ENCODE data around the gene USP5.
A peak's percentile ranks its signal among the peaks of the same experiment; 100 is the strongest.
"Not testable (repeated sequence)": the region's sequence is repeated elsewhere in the genome, so short reads cannot be mapped to it uniquely, and the experiment has no call there.

USP5 gene

DNA sequence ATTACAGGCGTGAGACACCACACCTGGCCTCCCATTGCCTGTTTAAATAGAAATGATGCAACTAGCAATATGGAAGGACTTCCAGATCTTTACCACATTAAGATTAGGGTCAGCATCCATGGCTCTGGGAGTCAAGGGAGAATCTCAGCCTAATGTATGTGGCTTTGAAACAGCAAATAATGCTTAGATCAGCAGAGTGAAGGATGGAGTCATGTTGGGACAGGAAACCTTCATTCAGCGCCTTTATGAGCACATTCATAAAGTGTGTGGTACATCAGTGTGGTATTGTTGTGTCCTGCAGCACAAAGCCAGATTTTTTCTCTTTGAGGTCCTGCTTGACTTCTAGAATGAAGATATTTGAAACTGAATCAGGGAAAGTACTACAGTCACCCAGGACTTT, 36.4 kb downstream of the USP5 start:
- DNase-seq (ENCODE audit: low read depth), result no peak

GRCh38 chr12:6888794-6889193, 36.8 kb downstream of the USP5 start:
- DNase-seq (ENCODE audit: low read depth), result not testable (repeated sequence)

- DNase-seq (ENCODE audit: low read depth), result not testable (repeated sequence)
These were observed 38.0 kb downstream of the USP5 start for GRCh38 chr12:6889775-6890573.

DNA sequence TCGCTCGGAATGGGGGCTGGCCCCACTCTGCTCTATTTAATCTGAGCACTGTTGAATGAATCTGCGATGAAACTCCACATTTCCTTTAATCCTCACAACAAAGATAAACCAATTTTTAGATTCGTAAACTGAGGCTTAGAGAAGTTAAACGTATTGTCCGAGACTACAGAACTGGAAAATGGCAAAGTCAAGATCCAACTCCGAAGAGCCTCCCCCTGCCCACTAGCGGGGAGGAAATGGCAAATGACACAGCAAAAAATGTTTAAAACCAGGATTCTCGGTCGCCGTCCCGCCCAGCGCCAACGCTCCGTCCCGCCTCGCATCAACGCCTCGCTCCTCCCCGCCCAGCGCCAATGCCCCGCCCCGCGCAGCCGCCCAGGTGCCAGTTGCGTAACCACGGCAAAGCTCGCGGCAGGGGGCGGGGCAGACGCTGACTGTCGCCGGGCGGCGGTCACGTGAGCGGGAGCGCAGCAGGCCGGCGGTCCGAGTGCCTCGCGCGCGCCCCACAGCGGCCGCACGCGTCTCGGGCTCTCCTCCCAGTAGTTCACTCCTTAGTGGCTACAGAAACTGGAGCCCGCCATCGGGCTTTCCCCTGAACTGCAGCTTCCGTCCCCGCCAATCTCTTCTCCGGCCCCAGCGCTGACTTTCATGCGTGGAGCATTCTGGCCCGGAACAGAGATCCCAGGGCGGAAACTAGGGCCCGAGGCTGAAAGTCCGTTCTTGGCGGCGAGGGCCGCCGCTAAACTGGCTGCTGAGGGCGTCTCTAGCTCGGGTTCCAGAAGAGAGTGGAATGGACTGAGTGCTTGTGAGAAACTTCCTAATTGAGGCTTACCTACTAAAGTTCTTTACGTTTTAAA, 39.1 kb downstream of the USP5 start:
- peak; percentile 97 for DNase-seq (ENCODE audit: low read depth)

GRCh38 chr12:6891646-6892001, 39.7 kb downstream of the USP5 start:
- peak; percentile 15 for DNase-seq (ENCODE audit: low read depth)

DNA sequence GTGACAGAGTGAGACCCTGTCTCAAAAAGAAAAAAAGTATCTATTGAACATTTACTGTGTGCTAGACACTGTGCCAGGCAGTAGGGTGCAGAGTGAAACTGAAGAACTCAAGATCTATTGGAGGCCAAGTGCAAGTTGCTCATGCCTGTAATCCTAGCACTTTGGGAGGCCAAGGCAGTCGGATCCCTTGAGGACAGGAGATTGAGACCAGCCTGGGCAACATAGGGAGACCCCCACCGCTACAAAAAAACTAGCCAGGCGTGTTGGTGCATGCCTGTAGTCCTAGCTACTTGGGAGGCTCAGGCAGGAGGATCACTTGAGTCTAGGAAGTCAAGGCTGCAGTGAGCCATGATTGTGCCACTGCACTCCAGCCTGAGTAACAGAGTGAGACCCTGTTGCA, 40.7 kb downstream of the USP5 start:
- DNase-seq (ENCODE audit: low read depth), result not testable (repeated sequence)

DNA sequence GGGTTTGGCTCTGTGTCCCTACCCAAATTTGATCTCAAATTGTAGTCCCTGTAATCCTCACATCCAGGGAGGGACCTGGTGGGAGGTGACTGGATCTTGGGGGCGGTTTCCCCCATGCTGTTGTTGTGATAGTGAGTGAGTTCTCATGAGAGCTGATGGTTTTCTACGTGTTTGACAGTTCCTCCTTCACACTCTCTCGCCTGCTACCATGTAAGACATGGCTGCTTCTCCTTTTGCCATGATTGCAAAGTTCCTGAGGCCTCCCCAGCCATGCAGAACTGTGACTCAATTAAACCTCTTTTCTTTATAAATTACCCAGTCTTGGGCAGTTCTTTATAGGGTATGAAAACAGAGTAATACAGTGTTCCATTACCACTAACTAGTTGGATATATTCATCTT, 42.4 kb downstream of the USP5 start:
- DNase-seq (ENCODE audit: low read depth), result no peak

DNA sequence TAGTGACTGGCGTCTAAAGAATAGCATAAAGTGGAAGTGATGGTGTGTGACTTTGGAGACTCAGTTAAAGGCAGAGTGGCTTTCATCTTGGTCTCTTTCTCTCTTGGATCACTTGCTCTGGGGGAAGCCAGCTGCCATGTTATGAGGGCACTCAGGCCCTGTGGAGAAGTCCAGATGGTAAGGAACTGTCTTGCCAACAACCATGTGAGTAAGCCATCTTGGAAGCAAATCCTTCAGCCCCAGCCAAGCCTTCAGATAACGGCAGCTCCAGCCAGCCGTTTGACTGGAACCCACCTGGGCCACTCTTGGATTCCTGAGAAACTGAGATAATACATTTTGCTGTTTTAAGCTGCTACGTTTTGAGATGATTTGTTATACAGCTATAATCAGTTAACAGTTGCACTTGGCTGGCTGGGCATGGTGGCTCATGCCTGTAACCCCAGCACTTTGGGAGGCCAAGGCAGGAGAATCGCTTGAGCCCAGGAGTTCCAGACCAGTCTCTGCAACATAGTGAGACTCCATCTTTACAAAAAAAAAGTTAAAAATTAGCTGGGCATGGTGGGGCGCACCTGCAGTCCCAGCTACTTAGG, 45.0 kb downstream of the USP5 start:
- DNase-seq (ENCODE audit: low read depth), result no peak

DNA sequence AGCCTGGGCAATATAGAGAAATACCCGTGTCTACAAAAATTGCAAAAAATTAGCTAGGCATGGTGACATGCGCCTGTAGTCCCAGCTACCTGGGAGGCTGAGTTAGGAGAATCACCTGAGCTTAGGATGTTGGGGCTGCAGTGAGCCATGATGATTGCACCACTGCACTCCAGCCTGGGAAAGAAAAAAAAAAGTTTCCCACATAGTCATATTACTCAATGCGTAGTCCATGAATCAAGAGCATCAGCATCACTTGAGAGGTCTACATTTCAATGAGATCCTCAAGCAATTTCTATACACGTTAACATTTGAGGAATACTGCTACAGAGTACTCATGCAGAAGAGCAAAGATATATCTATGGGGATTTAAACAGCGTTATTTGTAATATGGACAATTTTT, 47.5 kb downstream of the USP5 start:
- DNase-seq (ENCODE audit: low read depth), result no peak

DNA sequence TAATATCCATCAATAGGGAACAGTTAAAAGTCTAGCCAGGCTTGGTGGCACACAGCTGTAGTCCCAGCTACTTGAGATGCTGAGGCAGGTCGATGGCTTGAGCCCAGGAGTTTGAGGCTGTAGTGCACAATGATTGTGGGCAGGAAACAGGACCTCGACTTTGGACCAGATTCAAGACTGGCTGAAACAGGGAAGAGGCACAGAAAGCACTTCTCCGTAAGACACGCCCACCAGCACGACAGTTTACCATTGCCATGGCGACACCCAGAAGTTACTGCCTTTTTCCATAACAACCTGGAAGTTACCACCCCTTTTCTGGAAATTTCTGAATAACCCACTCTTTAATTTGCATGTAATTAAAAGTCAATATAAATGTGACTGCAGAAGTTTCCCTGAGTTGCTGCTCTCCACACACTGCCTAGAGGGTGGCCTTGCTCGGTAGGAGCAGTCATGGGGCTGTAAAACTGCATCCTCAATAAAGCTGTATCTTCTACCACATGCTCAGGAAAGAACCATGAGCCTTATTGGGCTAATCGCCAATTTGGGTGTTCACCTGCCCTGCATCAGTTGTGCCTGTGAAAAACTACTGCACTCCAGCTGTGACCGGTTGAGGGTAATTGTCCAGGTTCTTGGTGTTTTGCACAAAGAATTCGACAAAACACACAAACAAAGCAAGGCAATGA, 48.0 kb downstream of the USP5 start:
- DNase-seq (ENCODE audit: low read depth), result no peak

DNA sequence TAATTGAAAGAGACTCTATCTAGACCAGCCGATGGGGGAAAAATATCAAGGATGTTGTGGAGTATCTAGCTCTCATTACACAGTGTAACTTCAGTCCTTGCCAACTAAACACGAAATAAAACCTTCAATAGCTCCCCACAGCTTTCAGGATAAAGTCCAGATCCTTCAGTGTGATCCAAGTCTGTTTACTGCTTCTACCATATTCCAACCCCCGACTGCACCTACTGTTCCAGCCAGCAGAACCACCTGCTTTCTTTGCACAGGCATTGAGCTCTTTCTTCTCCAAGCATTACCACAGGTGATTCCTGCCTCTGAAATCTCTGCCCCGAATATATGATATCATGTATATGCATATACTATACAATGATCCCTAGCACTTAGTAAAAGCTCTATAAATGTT, 50.5 kb downstream of the USP5 start:
- no peak for DNase-seq (ENCODE audit: low read depth)

- no peak for DNase-seq (ENCODE audit: low read depth)
These were observed 51.8 kb downstream of the USP5 start for GRCh38 chr12:6903722-6904121.

- DNase-seq (ENCODE audit: low read depth), result peak; percentile 98
These were observed 52.6 kb downstream of the USP5 start, which contains the start of gene LRRC23 for GRCh38 chr12:6904280-6905276. LRRC23 (plus strand) TSS chr12:6904822; CDS start chr12:6905634, 812 bp downstream.

DNA sequence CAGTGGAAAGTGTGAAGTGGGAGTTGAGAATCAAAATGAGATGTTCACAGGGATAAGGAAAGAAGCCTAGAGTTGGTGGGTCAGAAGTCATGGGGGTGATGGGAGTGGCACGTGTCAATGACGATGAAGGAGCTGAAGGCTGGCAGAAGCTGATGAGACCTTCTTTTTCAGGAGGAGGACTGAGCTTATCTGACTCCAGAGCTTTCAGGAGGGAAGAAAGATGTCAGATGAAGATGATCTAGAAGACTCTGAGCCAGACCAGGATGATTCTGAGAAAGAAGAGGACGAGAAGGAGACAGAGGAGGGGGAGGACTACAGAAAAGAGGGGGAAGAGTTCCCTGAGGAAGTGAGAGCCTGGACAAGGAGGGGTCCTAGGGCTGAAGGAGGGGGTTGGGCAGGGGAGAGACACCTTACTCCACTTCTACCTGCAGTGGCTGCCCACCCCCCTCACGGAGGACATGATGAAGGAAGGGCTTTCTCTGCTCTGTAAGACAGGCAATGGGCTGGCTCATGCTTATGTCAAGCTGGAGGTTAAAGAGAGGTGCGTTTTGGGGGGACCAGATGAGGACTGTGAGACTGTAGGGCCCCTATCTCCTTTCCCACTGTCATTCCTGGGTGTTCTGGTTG, 53.6 kb downstream of the USP5 start:
- DNase-seq (ENCODE audit: low read depth), result no peak

GRCh38 chr12:6908141-6908540, 56.2 kb downstream of the USP5 start:
- DNase-seq (ENCODE audit: low read depth), result not testable (repeated sequence)

DNA sequence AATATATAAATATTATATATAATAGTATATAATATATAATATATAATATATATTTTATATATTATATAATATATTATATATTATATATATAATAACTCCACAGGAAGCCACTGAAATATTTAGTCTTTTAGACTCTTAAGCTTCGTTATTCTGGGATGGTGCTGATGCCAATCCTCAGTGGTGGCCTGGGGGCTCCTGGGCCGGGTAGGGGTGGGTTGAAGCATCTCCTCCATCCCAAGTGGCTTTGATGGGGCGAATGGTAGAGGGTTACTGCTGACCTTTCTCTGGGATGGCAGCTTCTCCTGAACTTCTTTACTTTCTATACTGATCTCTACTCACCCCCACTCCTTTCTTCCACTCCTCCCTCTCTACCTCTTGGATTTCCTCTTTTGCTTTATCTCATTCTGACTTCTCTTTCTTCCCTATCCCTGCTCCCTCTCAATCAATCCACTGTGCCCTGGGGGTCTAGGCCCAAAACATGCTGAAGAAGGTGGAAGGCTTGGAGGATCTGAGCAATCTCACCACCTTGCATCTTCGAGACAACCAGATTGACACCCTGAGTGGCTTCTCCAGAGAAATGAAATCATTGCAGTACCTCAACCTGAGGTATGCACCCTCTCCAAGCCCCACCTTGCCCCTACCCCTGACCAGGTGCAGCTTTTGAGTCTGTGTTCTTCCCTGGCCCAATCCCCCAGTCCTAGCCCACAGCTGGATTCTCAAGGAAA, 57.6 kb downstream of the USP5 start:
- no peak for DNase-seq (ENCODE audit: low read depth)

DNA sequence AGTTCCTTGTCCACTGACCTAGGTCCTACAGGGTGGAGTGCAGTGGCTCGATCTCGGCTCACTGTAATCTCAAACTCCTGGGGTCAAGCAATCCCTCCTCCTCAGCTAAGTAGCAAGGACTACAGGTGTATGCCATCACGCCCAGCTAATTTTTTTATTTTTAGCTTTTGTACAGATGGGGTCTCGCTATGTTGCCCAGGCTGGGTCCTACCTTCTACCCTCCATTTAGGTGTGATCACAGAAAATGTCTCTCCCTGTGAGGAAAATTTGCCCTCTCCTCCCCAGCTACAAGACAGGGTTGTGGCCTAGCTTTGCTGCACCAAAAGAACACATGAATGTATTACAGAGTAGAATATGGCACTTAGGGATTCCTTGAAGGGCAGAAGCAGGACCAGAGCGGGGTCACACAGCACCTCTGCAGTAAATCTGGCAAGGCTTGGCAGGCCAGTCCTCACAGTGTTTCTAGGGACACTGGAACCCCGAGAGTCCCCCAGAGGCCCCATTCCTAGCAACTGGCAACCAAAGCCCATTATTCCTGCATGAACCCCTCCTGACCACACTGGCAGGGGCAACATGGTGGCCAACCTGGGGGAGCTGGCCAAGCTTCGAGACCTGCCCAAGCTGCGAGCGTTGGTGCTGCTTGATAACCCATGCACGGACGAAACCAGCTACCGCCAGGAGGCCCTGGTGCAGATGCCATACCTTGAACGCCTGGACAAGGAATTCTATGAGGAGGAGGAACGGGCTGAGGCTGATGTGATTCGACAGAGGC, 60.4 kb downstream of the USP5 start:
- no peak for DNase-seq (ENCODE audit: low read depth)

- DNase-seq (ENCODE audit: low read depth), result peak; percentile 83
These were observed 62.4 kb downstream of the USP5 start, which contains the start of gene ENO2 for GRCh38 chr12:6914246-6914946. ENO2 (plus strand) TSS chr12:6914580; CDS start chr12:6915833, 1,253 bp downstream.

All from ELR (cell line).